NCI-H2081 treated with DMSO at 0.1 percent for 48 hours (cell line): Measurements from ENCODE around the gene WDR55.
"Not testable (repeated sequence)": the region's sequence is repeated elsewhere in the genome, so short reads cannot be mapped to it uniquely, and the experiment has no call there.

Experiments
- DNase-seq: peaks from one replicate; lab custom pipeline; 2025; lab: John Stamatoyannopoulos, UW

WDR55 gene

GRCh38 chr5:140658870-140659269 lies 5.8 kb upstream of the WDR55 start:
- no peak for DNase-seq

GRCh38 chr5:140660371-140660770 lies 4.3 kb upstream of the WDR55 start:
- DNase-seq: not testable (repeated sequence)

- no peak for DNase-seq
Measured at GRCh38 chr5:140664030-140664358, 710 bp upstream of the WDR55 start.

GRCh38 chr5:140671035-140671434 lies 6.3 kb downstream of the WDR55 start:
- not testable (repeated sequence) for DNase-seq

- no peak for DNase-seq
Measured at GRCh38 chr5:140671472-140672125, 6.9 kb downstream of the WDR55 start.

GRCh38 chr5:140672455-140673186 lies 7.9 kb downstream of the WDR55 start:
- DNase-seq: no peak

- DNase-seq: no peak
Measured at GRCh38 chr5:140673187-140673976, 8.7 kb downstream of the WDR55 start, which contains the start of gene DND1. TSS of gene DND1 (minus strand) at chr5:140673576. CDS start at chr5:140673542, 34 bp downstream.

- no peak for DNase-seq
Measured at GRCh38 chr5:140674211-140674610, 9.5 kb downstream of the WDR55 start.

- DNase-seq: no peak
Measured at GRCh38 chr5:140674629-140675028, 9.9 kb downstream of the WDR55 start.

GRCh38 chr5:140677947-140678346 lies 13.2 kb downstream of the WDR55 start:
- no peak for DNase-seq

- DNase-seq: no peak
Measured at GRCh38 chr5:140678993-140679392, 14.3 kb downstream of the WDR55 start.

- no peak for DNase-seq
Measured at GRCh38 chr5:140690376-140690932, 25.8 kb downstream of the WDR55 start.

GRCh38 chr5:140690941-140691924 lies 26.5 kb downstream of the WDR55 start, which contains the start of the genes HARS1 and HARS2:
TSS of gene HARS1 (minus strand) at chr5:140691370. CDS start at chr5:140691304, 66 bp downstream.
TSS of gene HARS2 (plus strand) at chr5:140691455. CDS start at chr5:140691649, 194 bp downstream.
- DNase-seq: peak; percentile 47

GRCh38 chr5:140694276-140694675 lies 29.6 kb downstream of the WDR55 start:
- DNase-seq: no peak

- DNase-seq: no peak
Measured at GRCh38 chr5:140696891-140697492, 32.3 kb downstream of the WDR55 start.

- peak; percentile 68 for DNase-seq
Measured at GRCh38 chr5:140700177-140701144, 35.8 kb downstream of the WDR55 start, which contains the start of gene ZMAT2. TSS of gene ZMAT2 (plus strand) at chr5:140700447. CDS start at chr5:140700461, 14 bp downstream.

- no peak for DNase-seq
Measured at GRCh38 chr5:140707812-140708211, 43.1 kb downstream of the WDR55 start.

GRCh38 chr5:140708787-140709186 lies 44.1 kb downstream of the WDR55 start:
- DNase-seq: not testable (repeated sequence)

- peak; percentile 32 for DNase-seq
Measured at GRCh38 chr5:140710899-140711552, 46.3 kb downstream of the WDR55 start.
